HG03378 (cell line): ENCODE results near the gene AMMECR1.
"Not testable (repeated sequence)": the region's sequence is repeated elsewhere in the genome, so short reads cannot be mapped to it uniquely, and the experiment has no call there.

Experiments used
- ATAC-seq: cut with Tn5 transposase; IDR thresholded peaks from one replicate; pipeline ENCODE4 v1.9.1; 2021; ENCODE audit warnings: mild to moderate bottlenecking, moderate library complexity; ENCODE audit not compliant: unreplicated experiment

Gene AMMECR1

DNA sequence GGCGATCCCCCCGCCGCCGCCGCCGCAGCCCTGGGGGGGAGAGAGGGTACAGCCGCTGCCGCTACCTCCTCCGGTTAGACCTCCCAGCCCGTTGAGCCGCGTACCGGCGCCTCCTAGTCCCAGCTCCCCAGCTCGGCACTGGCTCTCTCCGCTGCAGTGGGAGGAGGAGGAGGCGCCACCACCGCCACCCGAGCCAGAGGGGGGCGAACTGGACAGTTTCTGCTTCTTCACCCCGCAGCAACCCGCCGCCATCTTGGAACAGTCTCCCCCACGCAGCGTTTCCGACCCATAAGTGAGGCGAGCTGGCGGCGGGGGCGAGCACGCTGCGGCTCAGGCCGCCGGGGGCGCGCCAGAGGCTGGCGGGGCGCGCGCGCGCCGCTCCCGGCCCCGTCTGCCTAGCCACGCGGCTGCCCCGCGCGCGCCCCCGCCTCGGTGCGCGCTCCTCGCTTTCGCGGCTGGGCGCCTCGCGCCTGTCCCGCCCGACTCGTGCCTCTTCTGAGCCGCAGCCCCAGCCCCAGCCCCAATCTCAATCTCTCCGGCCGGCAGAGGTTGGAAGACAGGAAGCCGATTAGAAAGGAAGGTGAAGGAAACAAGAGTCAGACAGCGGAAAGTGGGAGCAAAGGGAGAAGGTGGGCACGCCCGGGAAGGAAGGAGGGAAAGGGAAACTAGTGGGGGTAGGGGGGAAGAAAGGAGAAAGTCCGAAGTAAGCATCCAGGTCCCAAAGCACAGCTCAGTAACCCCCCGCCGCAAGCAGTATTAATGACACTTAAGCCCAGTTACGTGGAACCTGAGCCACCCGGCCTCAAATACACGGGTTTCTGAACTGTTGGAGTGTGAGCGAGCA, at the start of gene AMMECR1:
TSS of gene AMMECR1 (minus strand) at position 266 of the 844 bp plus-strand sequence. CDS start at position 252, 14 bp downstream.
- ATAC-seq: peak; percentile 66

- no peak for ATAC-seq
Measured at GRCh38 chrX:110363244-110363643, 45.4 kb upstream of the AMMECR1 start.

GRCh38 chrX:110359273-110359672, 41.4 kb upstream of the AMMECR1 start:
- ATAC-seq: no peak

DNA sequence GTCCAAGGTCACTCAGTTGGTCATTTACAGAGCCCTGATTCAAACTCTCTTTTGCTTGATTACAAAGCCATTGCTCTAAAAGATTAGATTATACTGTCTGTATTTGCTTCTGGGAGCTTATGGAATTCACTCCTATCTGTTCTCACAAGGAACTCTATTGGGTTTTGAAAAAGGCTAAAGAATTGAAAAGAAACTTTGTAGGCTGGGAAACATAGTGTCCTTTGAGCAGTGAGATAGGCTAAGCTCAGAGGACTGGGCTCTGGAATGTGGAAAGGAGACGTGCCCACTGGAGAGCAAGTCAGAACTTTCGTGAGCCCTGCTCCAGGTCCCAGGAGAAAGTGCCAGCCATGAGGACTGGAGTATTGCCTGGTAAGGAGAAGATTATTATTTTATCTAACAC, 40.7 kb upstream of the AMMECR1 start, which contains the start of gene RTL9:
TSS of gene RTL9 (plus strand) at position 301 of the 400 bp plus-strand sequence. CDS start 91,770 bp downstream, outside the sequence.
- no peak for ATAC-seq

DNA sequence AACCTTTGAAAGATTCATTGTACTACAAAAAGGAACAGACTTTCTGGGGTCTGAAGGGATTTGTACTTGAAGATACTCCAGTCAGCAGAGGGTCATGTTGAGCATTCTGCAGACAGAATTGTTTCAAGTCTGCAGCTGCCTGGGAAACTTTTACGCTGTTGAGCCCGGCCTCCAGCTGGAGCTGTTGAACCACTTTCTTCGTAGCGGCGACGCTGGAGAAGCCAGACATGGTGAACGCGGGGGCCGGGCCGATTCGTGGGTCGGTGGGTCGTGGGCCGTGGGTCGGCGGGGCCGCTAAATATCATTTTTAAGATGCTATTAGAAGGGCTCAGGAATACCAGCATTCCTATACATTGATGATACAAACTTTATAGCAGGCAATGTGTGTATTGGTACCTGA, 28.8 kb upstream of the AMMECR1 start:
- no peak for ATAC-seq

DNA sequence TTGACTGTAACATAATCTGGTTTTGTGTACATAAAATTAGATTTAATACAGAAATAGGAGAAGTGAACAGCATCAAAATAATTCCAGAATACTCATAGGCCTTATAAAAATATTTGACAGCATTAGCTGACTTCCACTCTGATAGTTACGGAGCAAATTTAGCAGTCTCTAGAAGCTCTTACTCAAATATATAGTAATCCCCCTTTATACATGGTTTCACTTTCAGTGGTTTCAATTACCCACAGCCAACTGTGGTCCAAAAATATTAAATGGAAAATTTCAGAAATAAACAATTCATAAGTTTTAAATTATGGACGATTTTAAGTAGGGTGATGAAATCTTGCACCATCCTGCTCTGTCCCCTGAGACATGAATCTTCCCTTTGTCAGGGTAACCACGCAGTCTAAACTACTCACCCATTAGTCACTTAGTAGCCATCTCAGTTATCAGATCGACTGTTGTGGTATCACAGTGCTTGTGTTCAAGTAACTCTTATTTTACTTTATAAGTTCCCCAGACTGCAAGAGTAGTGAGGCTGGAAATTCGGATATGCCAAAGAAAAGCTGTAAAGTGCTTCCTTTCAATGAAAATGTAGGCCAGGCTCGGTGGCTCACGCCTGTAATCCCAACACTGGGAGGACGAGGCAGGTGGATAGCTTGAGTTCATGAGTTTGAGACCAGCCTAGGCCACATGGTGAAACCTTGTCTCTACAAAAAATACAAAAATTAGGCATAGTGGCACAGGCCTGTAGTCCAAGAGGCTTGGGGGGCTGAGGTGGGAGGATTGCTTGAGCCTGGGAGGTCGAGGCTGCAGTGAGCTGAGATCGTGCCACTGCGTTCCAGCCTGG, 23.5 kb upstream of the AMMECR1 start:
- peak; percentile 89 for ATAC-seq

DNA sequence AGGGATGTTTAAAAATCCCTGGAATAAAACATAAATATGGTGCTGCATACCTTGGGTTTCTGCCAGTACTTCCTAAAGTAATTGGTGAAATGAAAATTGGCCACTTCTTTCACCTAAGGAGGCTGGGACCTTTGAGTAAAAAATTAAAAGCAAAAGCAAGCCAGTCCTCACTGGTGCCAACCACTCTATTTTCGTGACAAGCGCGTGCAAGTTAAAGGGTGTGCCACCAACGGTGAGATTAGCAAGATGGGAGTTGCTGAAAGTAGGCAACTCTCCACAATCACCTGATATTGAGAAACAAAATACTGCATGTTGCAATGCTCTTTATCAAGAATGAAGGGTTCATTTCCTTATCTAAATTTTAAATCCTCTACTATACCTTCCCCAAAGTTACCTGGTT, 21.1 kb upstream of the AMMECR1 start:
- ATAC-seq: no peak

GRCh38 chrX:110333458-110333857, 15.6 kb upstream of the AMMECR1 start:
- not testable (repeated sequence) for ATAC-seq

DNA sequence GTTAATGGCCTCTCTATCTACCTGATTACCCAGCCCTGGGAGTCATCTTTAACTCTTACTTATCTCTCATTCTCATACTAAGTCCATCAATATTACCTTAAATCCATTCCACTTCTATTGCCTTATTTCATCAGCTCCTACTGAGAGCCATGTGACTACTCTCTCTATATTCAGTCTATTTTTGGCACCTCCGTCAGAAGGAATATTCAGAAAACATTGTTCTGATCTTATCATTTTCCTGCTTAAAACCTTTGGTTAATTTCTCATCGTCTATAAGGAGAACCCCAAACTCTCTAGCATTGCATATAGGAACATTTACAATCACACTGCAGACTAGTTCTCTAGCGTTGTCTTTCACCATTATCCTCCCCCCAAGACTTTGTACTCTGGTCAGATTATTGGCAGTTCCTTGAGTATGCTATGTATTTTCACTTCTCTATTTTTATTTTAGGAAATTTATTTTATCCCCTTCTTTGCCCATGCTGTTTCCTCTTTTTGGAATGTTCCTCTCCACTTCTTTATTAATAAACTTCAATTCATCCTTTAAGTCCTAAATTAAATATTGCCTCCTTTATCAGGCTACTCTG, 13.7 kb upstream of the AMMECR1 start:
- ATAC-seq: no peak

GRCh38 chrX:110328613-110329012, 10.7 kb upstream of the AMMECR1 start:
- not testable (repeated sequence) for ATAC-seq

- ATAC-seq: no peak
Measured at GRCh38 chrX:110327336-110327735, 9.5 kb upstream of the AMMECR1 start.

- no peak for ATAC-seq
Measured at GRCh38 chrX:110326712-110327111, 8.8 kb upstream of the AMMECR1 start.

DNA sequence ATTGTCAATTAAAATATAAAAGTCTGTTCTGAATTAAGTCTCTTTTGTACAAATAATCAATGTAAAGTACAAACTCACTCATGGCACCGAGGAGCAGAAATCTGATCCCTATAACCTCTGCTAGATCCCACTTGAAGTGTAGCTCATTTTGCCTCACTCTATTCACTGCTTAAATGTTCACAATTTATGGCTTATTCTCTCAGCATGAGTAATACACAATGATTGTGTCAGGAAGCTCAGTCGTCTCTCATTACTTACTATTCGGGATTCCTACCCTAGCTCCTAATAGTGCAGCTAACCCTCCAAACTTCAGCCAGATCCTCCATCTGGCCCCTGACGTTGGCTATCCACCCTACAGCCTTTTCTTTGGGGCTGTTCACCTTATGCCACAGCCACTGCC, 4.7 kb upstream of the AMMECR1 start:
- ATAC-seq: no peak

DNA sequence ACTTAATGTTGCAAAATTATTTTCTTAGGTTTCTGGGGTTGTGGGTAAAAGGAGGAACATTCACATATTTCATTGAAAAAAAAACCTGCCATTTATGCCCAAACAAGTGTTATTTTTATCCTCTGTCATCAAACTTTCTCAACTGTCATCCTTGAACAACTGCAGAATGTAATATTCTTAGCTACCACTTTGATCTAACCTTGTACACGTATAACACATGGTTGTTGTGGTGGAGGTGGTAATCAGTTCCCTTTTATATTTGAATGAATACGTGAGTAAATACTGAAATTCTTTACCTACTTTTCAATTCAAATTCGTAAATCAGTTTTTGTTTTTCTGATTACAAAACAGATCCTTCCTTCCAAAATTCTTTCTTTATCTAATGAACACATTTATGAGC, 3.8 kb upstream of the AMMECR1 start:
- ATAC-seq: no peak

DNA sequence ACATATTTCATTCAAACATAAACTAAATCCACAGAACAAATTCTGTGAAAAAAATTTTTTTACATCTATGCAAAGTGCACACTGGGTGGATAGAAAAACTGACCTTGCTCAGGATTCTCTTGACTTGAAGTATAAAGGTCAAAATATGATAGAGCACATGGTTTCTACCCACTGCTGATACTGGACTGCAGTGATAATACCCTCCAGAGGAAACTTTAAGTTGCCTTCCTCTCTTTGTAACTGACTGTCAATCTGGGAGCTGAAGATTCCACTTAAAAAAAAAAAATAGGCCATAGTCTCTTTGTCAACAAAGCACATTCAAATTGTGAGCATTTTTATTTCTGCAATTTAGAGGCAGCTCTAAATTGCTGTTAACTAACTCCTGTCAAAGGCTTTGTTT, 3.2 kb upstream of the AMMECR1 start:
- no peak for ATAC-seq

GRCh38 chrX:110320381-110320987, 2.6 kb upstream of the AMMECR1 start:
- ATAC-seq: no peak

DNA sequence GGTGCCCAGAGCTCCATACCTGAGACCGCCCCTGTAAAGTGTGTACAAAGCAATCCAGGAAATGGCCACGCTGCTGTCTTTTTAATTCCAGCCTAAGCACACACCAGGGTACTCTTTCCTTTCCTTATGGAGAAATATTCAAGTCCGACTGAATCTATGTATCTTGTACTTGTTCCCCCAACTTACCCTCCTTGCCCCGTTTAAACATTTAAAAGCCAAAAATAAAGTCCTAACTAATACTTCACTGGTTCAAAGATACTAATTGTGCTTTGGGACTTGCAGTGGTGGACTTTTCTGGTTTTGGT, 731 bp upstream of the AMMECR1 start:
- no peak for ATAC-seq

DNA sequence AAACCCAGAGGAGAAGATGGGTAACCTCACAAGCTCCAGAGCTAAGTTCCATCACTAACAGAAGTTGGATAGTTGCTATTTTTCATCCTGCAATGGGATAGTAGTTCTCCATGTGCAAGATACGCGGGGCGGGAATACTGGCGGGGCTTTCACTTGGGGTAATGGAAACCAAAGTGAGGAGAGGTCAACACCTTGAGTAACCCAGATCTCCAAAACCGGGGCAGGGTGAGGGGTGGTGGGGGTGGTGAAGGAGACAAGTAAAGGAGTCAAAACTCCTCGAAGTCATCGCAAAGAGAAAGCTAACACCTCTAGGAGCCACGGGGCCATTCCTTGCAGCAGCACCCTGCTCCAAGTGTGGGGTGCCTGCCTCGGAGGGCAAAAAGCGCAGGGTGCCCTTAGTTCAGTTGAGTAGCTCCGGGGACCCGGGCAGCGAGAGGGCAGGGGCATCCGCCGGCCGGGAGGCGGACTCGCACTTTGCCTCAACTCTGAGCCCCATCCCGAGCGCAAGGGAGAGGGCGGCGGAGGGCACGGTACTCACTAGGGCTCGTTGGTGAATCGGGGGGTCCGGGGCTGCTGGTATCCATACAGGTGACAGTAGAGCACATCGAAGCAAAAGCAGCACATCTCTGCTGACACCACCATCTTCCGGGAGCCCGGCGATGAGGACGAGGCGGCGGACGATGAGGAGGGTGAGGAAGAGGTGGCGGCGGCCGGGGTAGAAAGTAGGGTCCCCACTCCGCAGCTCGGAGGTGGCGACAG, 645 bp downstream of the AMMECR1 start:
- ATAC-seq: peak; percentile 11

DNA sequence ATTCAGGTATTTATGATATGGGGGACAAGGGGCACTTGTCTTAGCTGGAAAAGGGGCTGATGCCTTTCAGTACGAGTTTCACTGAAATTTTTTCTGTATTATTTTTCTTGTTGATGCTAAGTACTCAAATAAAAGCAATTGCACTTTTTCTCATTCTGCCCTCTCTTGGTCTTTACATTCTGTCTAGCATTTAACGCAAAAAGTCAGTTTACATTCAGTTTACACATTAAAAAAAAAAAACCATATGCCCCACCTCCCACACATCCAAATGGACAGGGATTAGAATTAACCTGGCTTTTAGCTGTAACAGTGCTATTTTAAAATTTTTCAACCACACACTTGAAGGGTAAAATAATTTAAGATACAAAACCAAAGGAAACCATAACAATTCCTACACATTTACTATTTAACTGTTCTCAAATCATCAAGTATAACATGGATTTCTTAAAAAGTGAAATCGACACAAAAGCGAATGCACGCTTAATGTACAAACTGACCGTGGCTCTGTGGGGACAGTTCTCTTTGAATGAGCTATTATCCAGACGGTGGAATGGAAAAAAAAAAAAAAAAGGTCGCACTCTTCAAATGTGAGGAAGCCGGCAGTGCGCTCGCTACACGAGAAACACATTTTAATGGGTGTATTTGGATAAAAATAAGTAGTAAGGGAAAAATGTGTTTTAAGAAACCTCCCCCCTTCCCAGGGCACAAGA, 1.4 kb downstream of the AMMECR1 start:
- no peak for ATAC-seq

DNA sequence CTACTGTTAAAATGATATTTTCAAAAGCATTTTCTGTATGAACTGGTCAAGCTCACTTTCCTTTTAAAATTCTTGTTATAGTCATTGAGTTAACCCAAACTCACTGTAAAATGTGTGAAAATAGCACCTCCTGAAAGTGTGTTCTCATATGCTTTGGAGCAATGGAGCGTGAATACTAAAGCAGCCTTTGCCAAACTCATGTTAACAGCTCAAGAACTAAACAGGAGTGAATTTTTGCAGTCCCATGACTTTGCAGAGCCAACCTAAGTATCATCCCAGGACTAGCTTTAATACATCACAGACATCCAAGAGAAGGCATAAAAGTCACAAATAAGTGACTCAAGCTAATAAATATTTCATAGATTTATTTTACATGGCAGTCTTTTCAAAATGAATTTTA, 2.3 kb downstream of the AMMECR1 start:
- ATAC-seq: no peak
